ENCODE measurements around the gene BTBD9.

BTBD9 gene

DNA sequence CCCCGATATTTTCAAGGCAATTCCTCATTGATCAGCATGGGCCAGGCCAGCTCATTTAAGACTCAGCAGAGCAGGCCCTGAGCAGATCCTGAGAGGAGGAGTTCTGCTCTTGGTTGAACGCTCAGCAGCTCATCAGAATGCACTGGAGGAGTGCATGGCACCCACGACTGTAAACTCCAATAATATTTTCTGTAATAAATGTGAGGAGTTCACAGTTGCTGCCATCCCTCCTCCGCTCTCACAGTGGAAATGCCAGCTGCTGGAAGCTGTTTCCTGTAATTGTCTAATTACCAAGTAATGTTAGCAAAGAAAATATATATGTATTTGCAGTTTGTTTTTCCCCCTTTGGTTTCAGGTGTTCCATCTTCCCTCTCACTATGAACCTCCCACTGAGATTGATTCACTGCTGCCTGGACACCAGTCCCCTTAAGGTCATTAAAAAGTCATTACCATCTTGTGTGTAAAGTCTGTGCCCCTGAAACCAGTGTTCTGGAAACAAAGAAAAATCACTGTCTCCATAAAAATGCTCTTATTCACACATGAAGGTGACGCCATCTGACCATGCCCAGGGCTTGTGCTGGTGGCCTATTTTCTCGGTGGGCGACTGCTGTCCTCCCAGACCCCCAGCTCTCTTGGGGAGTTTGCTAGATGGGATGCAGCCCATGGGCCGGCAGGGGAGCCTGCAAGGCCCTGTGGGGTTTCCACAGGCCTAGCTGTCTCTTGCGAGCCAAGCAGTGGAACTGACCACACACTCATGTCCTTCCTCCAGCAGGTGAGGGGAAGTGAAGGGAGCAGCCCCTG lies 446.0 kb downstream of the BTBD9 start:
- no peak for DNase-seq (ENCODE audit: low read depth)

DNA sequence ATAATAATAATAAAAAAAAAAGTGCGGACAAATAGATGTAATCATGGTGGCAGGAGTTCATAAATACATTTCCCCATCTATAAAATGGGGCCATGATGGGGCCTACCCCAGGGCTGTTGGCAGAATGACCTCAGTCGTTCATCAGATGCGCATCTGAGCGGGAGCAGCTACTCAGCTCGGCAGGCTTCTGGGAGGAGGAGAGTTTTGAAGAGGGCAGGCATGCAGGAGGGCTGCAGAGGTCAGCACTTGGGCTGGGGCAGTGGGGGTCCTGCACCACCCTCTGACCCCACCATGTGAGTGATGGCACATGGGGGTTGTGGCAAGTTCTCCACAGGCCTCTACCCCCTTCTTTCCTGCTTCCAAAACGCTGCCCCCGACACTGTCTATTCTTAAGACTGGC lies 446.7 kb downstream of the BTBD9 start:
- DNase-seq (ENCODE audit: low read depth) = no peak

GRCh38 chr6:38192487-38192886 lies 447.2 kb downstream of the BTBD9 start:
- DNase-seq (ENCODE audit: low read depth) = no peak

DNA sequence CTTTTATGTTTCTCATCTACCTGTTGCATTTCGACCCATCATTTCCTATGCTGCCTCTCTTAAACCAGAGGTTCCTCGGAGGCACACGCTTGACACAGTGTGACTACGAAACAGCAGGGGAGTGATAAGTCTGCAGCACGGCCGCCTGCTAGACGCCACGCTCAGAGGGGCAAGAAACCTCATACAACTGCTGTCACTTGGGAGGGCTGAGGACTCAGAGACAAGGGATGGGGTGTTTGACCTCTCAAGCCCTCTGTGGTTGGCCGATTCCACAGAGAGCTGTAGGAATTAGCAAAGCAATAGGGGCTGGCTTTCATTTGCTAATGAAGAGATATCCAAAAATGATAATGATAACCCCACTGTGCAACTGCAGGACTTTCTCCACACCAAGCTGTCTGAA lies 447.7 kb downstream of the BTBD9 start:
- DNase-seq (ENCODE audit: low read depth) = no peak

- DNase-seq (ENCODE audit: low read depth) = no peak
Measured at GRCh38 chr6:38191418-38191817, 448.3 kb downstream of the BTBD9 start.

DNA sequence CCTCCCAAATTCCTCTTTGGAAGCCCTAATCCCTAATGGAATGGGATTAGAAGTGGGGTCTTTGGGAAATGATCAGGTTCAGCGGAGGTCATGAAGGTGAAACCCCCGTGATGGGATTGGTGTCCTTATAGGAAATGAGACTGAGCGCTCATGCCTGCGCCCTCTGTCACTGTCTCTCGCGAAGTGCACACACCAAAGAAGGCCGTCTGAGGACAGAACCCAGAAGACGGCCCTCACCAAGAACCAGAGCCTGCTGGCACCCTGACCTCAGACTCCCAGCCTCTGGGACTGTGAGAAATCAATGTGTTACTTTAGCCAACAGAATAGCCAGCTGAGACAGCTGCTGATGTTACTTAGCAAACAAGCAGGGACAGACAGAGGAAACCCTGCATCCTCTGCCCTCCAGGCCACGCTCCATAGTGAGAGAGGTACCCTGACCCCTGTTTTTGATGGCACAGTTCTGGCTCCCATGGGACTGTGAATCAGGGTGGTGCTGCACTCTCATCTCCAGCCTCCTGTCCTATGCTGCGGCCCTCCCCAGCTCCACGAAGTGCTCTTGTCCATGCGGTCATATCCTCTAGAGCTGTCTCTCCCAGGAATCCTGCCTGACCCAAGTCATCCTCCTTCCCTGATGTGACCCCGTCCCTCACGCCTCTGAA lies 450.9 kb downstream of the BTBD9 start:
- DNase-seq (ENCODE audit: low read depth) = no peak

GRCh38 chr6:38187811-38188590 lies 451.7 kb downstream of the BTBD9 start:
- DNase-seq (ENCODE audit: low read depth) = no peak

DNA sequence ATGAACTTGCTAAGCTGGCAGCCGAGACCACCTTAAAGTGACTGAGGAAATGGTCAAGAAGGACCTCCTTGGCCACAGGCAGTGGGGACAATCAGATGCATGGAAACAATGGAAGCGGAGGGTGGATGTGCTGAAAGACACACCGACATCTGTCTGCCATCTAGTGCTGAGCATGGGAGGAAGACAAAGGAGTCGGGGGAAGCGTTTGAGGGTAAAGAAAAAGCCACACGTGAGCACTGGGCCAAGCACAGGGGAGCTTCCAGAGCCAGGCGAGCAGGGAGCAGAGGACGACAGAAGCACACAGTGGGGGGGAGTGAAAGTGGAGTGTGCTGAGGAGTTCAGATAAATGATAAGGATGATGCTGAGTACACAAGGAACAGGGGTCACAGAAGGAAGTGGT lies 452.4 kb downstream of the BTBD9 start:
- DNase-seq (ENCODE audit: low read depth) = no peak

GRCh38 chr6:38185752-38186151 lies 454.0 kb downstream of the BTBD9 start:
- no peak for DNase-seq (ENCODE audit: low read depth)

GRCh38 chr6:38185244-38185643 lies 454.5 kb downstream of the BTBD9 start:
- no peak for DNase-seq (ENCODE audit: low read depth)

- DNase-seq (ENCODE audit: low read depth) = no peak
Measured at GRCh38 chr6:38184585-38185080, 455.1 kb downstream of the BTBD9 start.

DNA sequence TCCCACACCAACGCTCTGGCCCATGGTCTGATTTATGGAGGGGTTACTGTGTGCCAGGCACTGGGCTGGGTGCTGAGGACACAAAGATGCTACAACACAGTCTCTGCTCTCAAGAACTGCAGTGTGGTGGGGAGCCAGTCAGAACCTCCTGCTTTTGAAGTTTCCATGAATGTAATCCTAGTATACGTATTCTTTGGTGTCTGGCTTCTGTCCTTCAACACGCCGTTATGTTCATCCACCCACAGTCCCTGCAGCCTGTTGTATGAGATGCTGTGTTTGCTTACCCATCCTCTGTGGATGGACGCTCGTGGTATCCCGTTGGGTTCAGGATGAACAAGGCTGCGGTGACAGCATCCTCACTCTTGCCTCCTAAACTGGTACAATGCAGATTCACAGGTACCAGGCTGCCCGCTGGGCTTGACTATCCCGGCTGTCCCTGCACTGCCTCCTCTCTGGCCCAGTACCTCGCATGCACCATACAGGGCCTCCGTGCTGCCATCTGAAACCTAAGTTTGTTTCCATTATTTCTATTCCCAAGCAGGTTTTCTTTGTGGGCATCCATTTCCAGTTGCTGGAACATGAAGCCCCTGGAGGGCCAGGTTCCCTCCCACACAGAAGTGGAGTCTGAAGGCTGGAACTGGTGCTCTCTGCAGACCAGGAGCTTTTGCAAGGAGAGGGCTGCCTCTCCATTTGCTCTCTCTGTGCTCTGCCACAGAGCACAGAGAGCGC lies 455.7 kb downstream of the BTBD9 start:
- DNase-seq (ENCODE audit: low read depth) = no peak

GRCh38 chr6:38182426-38182825 lies 457.3 kb downstream of the BTBD9 start:
- DNase-seq (ENCODE audit: low read depth) = no peak

DNA sequence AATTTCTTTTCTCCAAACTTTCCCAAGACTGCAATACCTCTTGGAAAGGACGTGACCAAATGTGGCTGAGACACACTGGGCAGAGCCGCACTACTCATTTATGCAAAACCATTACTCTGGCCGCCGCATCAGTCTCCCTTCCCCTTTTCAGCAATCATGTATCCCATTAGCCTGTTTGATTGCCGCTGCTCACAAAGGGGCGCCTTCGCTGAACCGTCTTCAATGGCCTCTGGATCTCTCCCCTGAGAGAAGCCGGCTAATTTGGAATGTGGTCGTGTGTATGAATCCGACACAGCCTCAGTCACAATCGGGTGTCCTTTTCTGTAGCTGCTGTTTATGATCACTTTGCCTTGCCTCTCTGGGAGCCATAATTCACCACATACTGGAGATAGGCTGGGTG lies 459.1 kb downstream of the BTBD9 start:
- DNase-seq (ENCODE audit: low read depth) = no peak

DNA sequence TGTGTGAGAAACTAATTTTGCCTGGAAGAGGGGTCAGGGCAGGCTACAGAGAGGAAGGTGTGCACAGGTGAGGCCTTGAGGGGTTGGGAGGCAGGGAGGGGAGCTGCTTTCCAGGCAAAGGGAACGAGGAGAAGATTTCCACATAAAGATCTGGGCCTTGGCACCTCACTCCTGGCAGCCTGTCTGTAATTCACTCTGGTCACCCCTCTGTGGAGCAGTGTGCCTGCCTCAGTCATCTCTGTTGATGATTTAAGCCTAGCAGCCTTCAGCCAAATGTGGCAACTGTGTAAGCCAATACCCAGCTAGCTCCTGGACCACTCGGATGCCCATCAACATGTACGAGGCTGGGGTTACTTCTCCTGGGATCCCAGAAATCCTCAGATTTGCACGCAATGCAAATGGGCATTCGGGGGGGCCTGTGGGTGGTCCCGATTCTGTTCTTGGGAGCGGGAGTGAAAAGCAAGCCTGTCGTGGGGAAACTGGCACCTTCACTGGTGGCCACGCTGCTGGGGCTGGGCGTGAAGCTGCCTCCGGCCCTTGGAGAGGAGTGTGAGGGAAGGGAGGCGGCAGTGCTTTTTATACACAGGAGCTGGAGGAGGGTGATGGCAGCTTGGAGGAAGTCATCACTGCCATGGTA lies 459.8 kb downstream of the BTBD9 start:
- DNase-seq (ENCODE audit: low read depth) = no peak

- no peak for DNase-seq (ENCODE audit: low read depth)
Measured at GRCh38 chr6:38179300-38179699, 460.4 kb downstream of the BTBD9 start.

- DNase-seq (ENCODE audit: low read depth) = no peak
Measured at GRCh38 chr6:38178584-38178886, 461.2 kb downstream of the BTBD9 start.

DNA sequence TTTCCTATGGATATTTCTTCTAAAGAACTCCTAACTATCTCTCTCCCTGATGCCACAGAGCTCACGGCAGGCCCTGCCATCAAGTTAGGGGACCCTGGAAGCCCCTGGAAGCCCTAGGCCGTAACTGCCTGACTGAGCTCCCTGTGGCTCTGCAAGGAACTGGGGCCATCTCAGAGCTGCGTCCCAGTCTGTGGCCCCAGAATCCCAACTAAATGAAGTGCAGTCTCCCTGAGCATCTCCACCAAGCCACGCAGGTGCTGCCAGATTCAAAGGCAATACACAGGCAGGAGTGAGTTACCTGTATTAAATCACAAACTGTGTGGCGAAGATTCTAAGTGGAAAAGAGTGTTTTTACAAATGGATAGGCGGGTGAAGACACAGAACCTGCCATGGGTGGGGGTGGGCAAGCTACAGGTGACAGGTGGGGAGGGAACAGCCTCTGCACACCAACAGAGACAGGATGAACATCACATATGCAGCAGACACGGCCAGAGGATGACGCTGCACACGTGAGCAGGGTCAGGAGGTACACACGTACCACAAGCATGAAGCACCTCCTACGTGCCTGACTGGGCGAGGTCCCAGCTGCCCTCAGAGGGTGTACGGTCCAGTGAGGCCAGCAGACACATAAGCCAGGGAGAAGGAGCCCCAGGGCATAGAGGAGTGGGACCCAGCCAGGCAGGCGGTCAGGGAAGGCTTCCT lies 461.7 kb downstream of the BTBD9 start:
- no peak for DNase-seq (ENCODE audit: low read depth)

DNA sequence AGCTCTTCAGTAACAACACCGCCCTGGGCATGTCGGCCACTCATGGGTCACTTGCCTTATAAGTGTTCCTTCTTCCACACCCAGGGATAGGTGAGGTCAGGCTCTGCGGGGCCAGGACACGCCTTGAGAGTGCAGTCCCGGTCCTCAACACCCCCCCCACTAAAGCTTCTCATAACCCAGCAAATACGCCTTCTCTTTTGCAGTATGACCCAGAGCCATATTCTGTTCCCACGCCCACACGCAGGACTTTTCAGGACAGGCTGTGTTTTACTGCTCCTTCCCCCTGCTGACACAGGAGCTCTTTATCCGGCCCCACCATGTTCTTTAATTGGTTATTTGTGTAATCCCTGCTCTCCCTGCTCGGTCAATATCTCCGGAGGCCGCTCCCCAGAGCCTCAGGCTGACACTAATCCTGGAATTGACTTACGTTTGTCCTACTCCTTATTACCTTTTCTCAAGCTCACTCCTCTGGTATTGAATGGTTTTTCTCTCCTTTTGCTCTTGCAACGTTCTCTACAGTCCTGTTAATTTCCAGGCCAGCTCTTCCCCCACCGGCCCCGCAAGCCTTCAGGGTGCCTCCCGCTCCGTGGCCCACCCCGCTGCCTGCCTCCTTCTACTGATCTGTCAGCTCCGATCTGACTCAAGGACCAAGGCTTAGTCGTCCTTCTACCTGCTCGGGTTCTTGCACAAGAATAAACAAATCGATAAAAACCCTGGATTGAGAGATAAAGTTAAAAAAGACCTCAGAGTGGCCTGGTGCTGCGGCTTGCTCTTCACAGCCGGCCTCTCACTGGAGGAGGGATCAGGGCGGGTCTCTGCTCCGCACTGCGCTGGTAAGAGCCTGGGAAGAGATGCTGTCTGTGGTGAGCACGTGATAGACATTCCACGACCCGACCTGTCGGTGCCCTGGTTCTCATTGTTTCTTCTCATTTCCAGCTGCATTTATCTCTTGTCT lies 462.7 kb downstream of the BTBD9 start:
- no peak for DNase-seq (ENCODE audit: low read depth)

DNA sequence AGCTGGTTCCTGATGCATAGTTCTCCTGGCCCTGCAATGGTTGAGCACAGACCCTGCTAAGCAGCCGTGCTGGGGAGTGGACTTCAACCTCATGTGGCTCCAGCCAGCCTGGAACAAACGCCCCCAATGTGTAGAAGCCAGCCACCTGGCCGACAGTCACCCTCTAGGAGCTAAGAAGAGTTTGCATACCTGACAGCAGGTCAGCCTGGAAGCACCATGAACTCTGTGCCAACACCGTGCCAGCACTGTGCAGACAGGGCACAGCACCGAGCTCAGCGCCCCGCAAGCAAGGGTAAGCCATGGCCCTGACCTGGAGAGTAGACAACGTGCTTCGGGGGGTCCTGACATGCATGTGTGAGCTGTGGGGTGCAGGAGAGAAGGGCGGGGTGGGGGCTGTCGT lies 463.9 kb downstream of the BTBD9 start:
- DNase-seq (ENCODE audit: low read depth) = no peak
